H9 (cell line): Measurements from ENCODE around the gene CISD1. TPM values are rescaled to one million over a fixed set of nuclear protein-coding genes. Genes with fewer than 3 reads are reported as not detected.

ENCODE experiments used
- DNase-seq: peaks from one replicate; pipeline ENCODE4 v3.0.0-alpha.2; 2017
- H2AFZ ChIP-seq: one replicate; pipeline ENCODE4 v1.6.1; 2013; ENCODE audit warnings: mild to moderate bottlenecking, low read length, control low read depth, moderate library complexity
- H2AK5ac ChIP-seq: 2 replicates; pipeline ENCODE4 v1.6.1; 2013; ENCODE audit warnings: low read length, control low read depth, mixed read lengths; ENCODE audit not compliant: insufficient read length
- H2BK120ac ChIP-seq: one replicate; pipeline ENCODE4 v1.6.1; 2013; ENCODE audit warnings: low read depth, mild to moderate bottlenecking, low read length, control low read depth, inconsistent platforms; ENCODE audit not compliant: poor library complexity, severe bottlenecking
- H2BK12ac ChIP-seq: 2 replicates; pipeline ENCODE4 v1.6.1; 2013; ENCODE audit warnings: low read length, control low read depth, mixed read lengths, low read depth; ENCODE audit not compliant: insufficient read length
- H2BK15ac ChIP-seq: 2 replicates; pipeline ENCODE4 v1.6.1; 2013; ENCODE audit warnings: low read depth, low read length, control low read depth
- H2BK20ac ChIP-seq: one replicate; pipeline ENCODE4 v1.6.1; 2013; ENCODE audit warnings: low read depth, mild to moderate bottlenecking, low read length, control low read depth, inconsistent platforms; ENCODE audit not compliant: poor library complexity, severe bottlenecking
- H2BK5ac ChIP-seq: 2 replicates; pipeline ENCODE4 v1.6.1; 2013; ENCODE audit warnings: low read length, control low read depth, mixed read lengths; ENCODE audit not compliant: insufficient read length
- H3K14ac ChIP-seq: 2 replicates; pipeline ENCODE4 v1.6.1; 2013; ENCODE audit warnings: low read length, control low read depth; ENCODE audit not compliant: insufficient read depth
- H3K18ac ChIP-seq: 2 replicates; pipeline ENCODE4 v1.6.1; 2013; ENCODE audit warnings: low read depth, mild to moderate bottlenecking, mixed read lengths, low read length, control low read depth; ENCODE audit not compliant: insufficient read length
- H3K23ac ChIP-seq: 2 replicates; pipeline ENCODE4 v1.6.1; 2013; ENCODE audit warnings: low read length, control low read depth, mixed read lengths, low read depth; ENCODE audit not compliant: insufficient read length
- H3K23me2 ChIP-seq: 2 replicates; pipeline ENCODE4 v1.6.1; 2013; ENCODE audit warnings: low read depth, mild to moderate bottlenecking, mixed read lengths, low read length, control low read depth; ENCODE audit not compliant: insufficient read length, poor library complexity, severe bottlenecking
- H3K27ac ChIP-seq: 2 replicates; pipeline ENCODE4 v1.5.1; 2013; ENCODE audit warnings: low read length, control low read depth, mixed read lengths, low read depth; ENCODE audit not compliant: insufficient read length
- H3K27me3 ChIP-seq: 2 replicates; pipeline ENCODE4 v1.6.1; 2013; ENCODE audit warnings: low read length, control low read depth, inconsistent platforms; ENCODE audit not compliant: insufficient read depth
- H3K4ac ChIP-seq: 2 replicates; pipeline ENCODE4 v1.6.1; 2013; ENCODE audit warnings: low read depth, mild to moderate bottlenecking, control low read depth, inconsistent platforms, low read length, moderate library complexity
- H3K4me1 ChIP-seq: 2 replicates; pipeline ENCODE4 v1.6.1; 2013; ENCODE audit warnings: low read length, control low read depth, inconsistent platforms; ENCODE audit not compliant: insufficient read depth
- H3K4me2 ChIP-seq: 2 replicates; pipeline ENCODE4 v1.6.1; 2013; ENCODE audit warnings: low read length, control low read depth, mixed read lengths; ENCODE audit not compliant: insufficient read length, insufficient read depth
- H3K56ac ChIP-seq: 2 replicates; pipeline ENCODE4 v1.6.1; 2013; ENCODE audit warnings: low read depth, mild to moderate bottlenecking, mixed read lengths, low read length, control low read depth; ENCODE audit not compliant: insufficient read length
- H3K79me1 ChIP-seq: 2 replicates; pipeline ENCODE4 v1.6.1; 2013; ENCODE audit warnings: low read depth, mild to moderate bottlenecking, moderate library complexity, low read length, control low read depth, inconsistent platforms; ENCODE audit not compliant: insufficient read depth, poor library complexity, severe bottlenecking
- H3K79me2 ChIP-seq: 2 replicates; pipeline ENCODE4 v1.6.1; 2013; ENCODE audit warnings: low read length, control low read depth, inconsistent platforms; ENCODE audit not compliant: insufficient read depth
- H3K9ac ChIP-seq: 2 replicates; pipeline ENCODE4 v1.6.1; 2013; ENCODE audit warnings: low read length, control low read depth, mixed read lengths; ENCODE audit not compliant: insufficient read length; ENCODE audit errors: extremely low read depth
- H3K9me3 ChIP-seq: one replicate; pipeline ENCODE4 v1.6.1; 2013; ENCODE audit warnings: low read depth, low read length, inconsistent platforms; ENCODE audit not compliant: control insufficient read depth
- H3T11ph ChIP-seq: one replicate; pipeline ENCODE4 v1.6.1; 2013; ENCODE audit warnings: mild to moderate bottlenecking, low read length, control low read depth, inconsistent platforms
- H4K20me1 ChIP-seq: one replicate; pipeline ENCODE4 v1.6.1; 2013; ENCODE audit not compliant: control insufficient read depth, insufficient read length, insufficient read depth
- H4K5ac ChIP-seq: 2 replicates; pipeline ENCODE4 v1.6.1; 2013; ENCODE audit warnings: low read depth, mild to moderate bottlenecking, mixed read lengths, low read length, control low read depth; ENCODE audit not compliant: insufficient read length
- H4K8ac ChIP-seq: replicated peaks from 2 replicates; pipeline ENCODE4 v1.6.1; 2013; ENCODE audit warnings: low read length, control low read depth, mixed read lengths, low read depth; ENCODE audit not compliant: insufficient read length
- H4K91ac ChIP-seq: 2 replicates; pipeline ENCODE4 v1.6.1; 2013; ENCODE audit warnings: low read depth, mild to moderate bottlenecking, moderate library complexity, mixed read lengths, low read length, control low read depth; ENCODE audit not compliant: insufficient read length
- H3K27ac Mint-ChIP-seq, 3 experiments: 2 replicates in 2 of 3; 3 replicates in 1 of 3; pipeline ENCODE4 v1.8.0; 2020 to 2021; ENCODE audit warnings: mixed read lengths in 3 of 3, mild to moderate bottlenecking in 1 of 3, moderate library complexity in 1 of 3
- H3K27me3 Mint-ChIP-seq: 2 replicates; pipeline ENCODE4 v1.8.0; 2021; ENCODE audit warnings: low read depth, mild to moderate bottlenecking, moderate library complexity, mixed read lengths
- H3K36me3 Mint-ChIP-seq, 3 experiments: 2 replicates in 2 of 3; 3 replicates in 1 of 3; pipeline ENCODE4 v1.8.0; 2020 to 2021; ENCODE audit warnings: low read depth in 3 of 3, mixed read lengths in 3 of 3; ENCODE audit not compliant: insufficient read depth in 1 of 3
- H3K4me1 Mint-ChIP-seq, 2 experiments: 2 replicates each; pipeline ENCODE4 v1.8.0; 2020; ENCODE audit warnings: mixed read lengths in 2 of 2
- H3K4me3 Mint-ChIP-seq, 2 experiments: 2 replicates in 1 of 2; 3 replicates in 1 of 2; pipeline ENCODE4 v1.8.0; 2020 to 2021; ENCODE audit warnings: mild to moderate bottlenecking in 2 of 2, mixed read lengths in 2 of 2, moderate library complexity in 1 of 2
- H3K9me3 Mint-ChIP-seq, 2 experiments: 2 replicates in 1 of 2; 3 replicates in 1 of 2; pipeline ENCODE4 v1.8.0; 2020; ENCODE audit warnings: mild to moderate bottlenecking in 2 of 2, mixed read lengths in 2 of 2, moderate library complexity in 1 of 2
- CTCF ChIP-seq: fragments of 200-600 bp; sonication (generic); conservative IDR thresholded peaks from 3 replicates; pipeline ENCODE4 v1.8.0; 2021; ENCODE audit warnings: antibody characterized with exemption, mild to moderate bottlenecking
- WGBS: extraction: QIAGEN DNeasy Blood & Tissue Kit; methylation state at CpG from one replicate; pipeline ENCODE4 v1.1.7; 2013; ENCODE audit warnings: missing lambda C conversion rate, low lambda C conversion rate, mixed read lengths; ENCODE audit not compliant: insufficient read length; ENCODE audit errors: extremely low coverage; 5-methylcytosine and 5-hydroxymethylcytosine counted together
- total RNA-seq: library from RNA; stranded (reverse); gene quantifications from 2 replicates; pipeline ENCODE4 v1.2.1, GENCODE V29; 2021

Gene CISD1
- total RNA-seq, 1 experiment from 2014 or later = 42.0 TPM

GRCh38 chr10:58307676-58308075 lies 38.7 kb downstream of the CISD1 start:
- no CpG with 5 or more reads among the region's 3 CpGs for WGBS
- no peak overlapping the region for H3K4me3 Mint-ChIP-seq

More at GRCh38 chr10:58307676-58308075, 38.7 kb downstream of the CISD1 start:
- H3K18ac ChIP-seq = no peak overlapping the region
- H3K4ac ChIP-seq = no peak overlapping the region
- no peak overlapping the region for H2AK5ac ChIP-seq
- H2BK20ac ChIP-seq = no peak overlapping the region
- H3K79me2 ChIP-seq = no peaks in the 10 kb centered on the region
- no peak for TF ChIP-seq CTCF
- H4K8ac ChIP-seq = no peak overlapping the region
- no peak overlapping the region for H3K9ac ChIP-seq
- H3K23me2 ChIP-seq = no peaks in the 10 kb centered on the region
- H3T11ph ChIP-seq = no peak overlapping the region
- H3K4me1 Mint-ChIP-seq = peaks cover 3 to 4% of the 10 kb centered on the region in 2 experiments; a peak in 3 of 4 replicates
- H3K27ac Mint-ChIP-seq = no peak overlapping the region
- no peak overlapping the region for H4K91ac ChIP-seq
- H2BK5ac ChIP-seq = no peak overlapping the region
- no peaks in the 10 kb centered on the region for H4K20me1 ChIP-seq
- H3K27me3 Mint-ChIP-seq = no peaks in the 10 kb centered on the region; the same call in 1 of the 2 replicates
- DNase-seq = no peak
- H2BK120ac ChIP-seq = no peak overlapping the region
- H3K23ac ChIP-seq = no peak overlapping the region
- H4K5ac ChIP-seq = no peak overlapping the region
- no peaks in the 10 kb centered on the region for H3K36me3 Mint-ChIP-seq
- H3K14ac ChIP-seq = no peak overlapping the region
- H3K56ac ChIP-seq = no peak overlapping the region
- H3K27me3 ChIP-seq = no peaks in the 10 kb centered on the region
- H3K4me2 ChIP-seq = no peak overlapping the region
- H3K4me1 ChIP-seq = no peaks in the 10 kb centered on the region
- no peak overlapping the region for H2BK12ac ChIP-seq
- no peaks in the 10 kb centered on the region for H3K9me3 Mint-ChIP-seq
- H2BK15ac ChIP-seq = no peak overlapping the region
- no peak overlapping the region for H2AFZ ChIP-seq
- no peak overlapping the region for H3K27ac ChIP-seq
- no peaks in the 10 kb centered on the region for H3K79me1 ChIP-seq
- no peaks in the 10 kb centered on the region for H3K9me3 ChIP-seq
